Thyroid gland (tissue), 4 donors: ENCODE results near the gene PRPF18.
"Not testable (repeated sequence)": the region's sequence is repeated elsewhere in the genome, so short reads cannot be mapped to it uniquely, and the experiment has no call there.

ENCODE experiments used
- CTCF ChIP-seq, 6 experiments: fragments of 200-600 bp in 3 of 6; fragments of 450-650 bp in 3 of 6; sonication (generic) in 3 of 6; IDR thresholded peaks; one replicate each; pipeline ENCODE4 v1.5.1; 2016 to 2019; ENCODE audit warnings: antibody characterized with exemption in 6 of 6, mild to moderate bottlenecking in 2 of 6, inconsistent platforms in 1 of 6, moderate library complexity in 1 of 6
- POLR2A ChIP-seq, 2 donors: fragments of 450-650 bp; IDR thresholded peaks; one replicate each; pipeline ENCODE4 v1.6.1; 2017; ENCODE audit warnings: antibody characterized with exemption in 2 of 2, mild to moderate bottlenecking in 2 of 2, moderate library complexity in 1 of 2

- not testable (repeated sequence) for TF ChIP-seq CTCF, POLR2A (IDR thresholded peaks at IDR 0.05)
These were observed 48.8 kb upstream of the PRPF18 start for GRCh38 chr10:13537985-13538384.
